ENCODE results near the gene CPB1. TPM values are rescaled to one million over a fixed set of nuclear protein-coding genes. Genes with fewer than 3 reads are reported as not detected.

CPB1 gene
- total RNA-seq, 1 donor from 2014 or later, result not detected

GRCh38 chr3:148816981-148817525 lies 10.6 kb upstream of the CPB1 start:
- no peaks in the 10 kb centered on the region for H3K4me1 Mint-ChIP-seq
- H3K27me3 Mint-ChIP-seq, result no peaks in the 10 kb centered on the region
- ATAC-seq (ENCODE audit: low read depth) (no peak), DNase-seq (no peak)
- no peaks in the 10 kb centered on the region for H3K36me3 Mint-ChIP-seq (ENCODE audit: low read depth)
- no peak overlapping the region for H3K27ac Mint-ChIP-seq
- no peak overlapping the region for H3K4me3 Mint-ChIP-seq
- ChIA-PET CTCF (no interaction called here), POLR2A (no interaction called here)
- intact Hi-C loops (cut with micrococcal nuclease), result no loop called here
- no peak for TF ChIP-seq CTCF (IDR thresholded peaks at IDR 0.05)
- H3K9me3 Mint-ChIP-seq, result no peaks in the 10 kb centered on the region

GRCh38 chr3:148820361-148821245 lies 7.0 kb upstream of the CPB1 start:
- intact Hi-C loops (cut with micrococcal nuclease), result no loop called here
- no peak for TF ChIP-seq CTCF (IDR thresholded peaks at IDR 0.05)
- ChIA-PET POLR2A (no interaction called here), CTCF (no interaction called here)
- Mint-ChIP-seq H3K27ac (no peak overlapping the region), H3K4me3 (no peak overlapping the region), H3K36me3 (ENCODE audit: low read depth) (no peaks in the 10 kb centered on the region), H3K4me1 (no peaks in the 10 kb centered on the region), H3K27me3 (peaks cover 2% of the 10 kb centered on the region), H3K9me3 (no peaks in the 10 kb centered on the region)
- no peak for DNase-seq
- ATAC-seq (ENCODE audit: low read depth), result no peak

GRCh38 chr3:148823026-148823425 lies 4.6 kb upstream of the CPB1 start:
- no peak for ATAC-seq (ENCODE audit: low read depth)
- ChIA-PET CTCF (no interaction called here), POLR2A (no interaction called here)
- no peak for TF ChIP-seq CTCF (IDR thresholded peaks at IDR 0.05)
- DNase-seq, result no peak
- Mint-ChIP-seq H3K27ac (no peak overlapping the region), H3K4me1 (no peaks in the 10 kb centered on the region), H3K27me3 (peaks cover 2% of the 10 kb centered on the region), H3K4me3 (no peak overlapping the region), H3K9me3 (no peaks in the 10 kb centered on the region), H3K36me3 (ENCODE audit: low read depth) (no peaks in the 10 kb centered on the region)
- intact Hi-C loops (cut with micrococcal nuclease), result no loop called here

- ATAC-seq (ENCODE audit: low read depth), result no peak
- Mint-ChIP-seq H3K4me1 (no peaks in the 10 kb centered on the region), H3K4me3 (no peak overlapping the region), H3K36me3 (ENCODE audit: low read depth) (no peaks in the 10 kb centered on the region), H3K27ac (no peak overlapping the region), H3K9me3 (no peaks in the 10 kb centered on the region), H3K27me3 (peaks cover 2% of the 10 kb centered on the region)
- intact Hi-C loops (cut with micrococcal nuclease), result no loop called here
- ChIA-PET POLR2A (no interaction called here), CTCF (no interaction called here)
- no peak for TF ChIP-seq CTCF (IDR thresholded peaks at IDR 0.05)
- DNase-seq, result no peak
Observed at GRCh38 chr3:148825476-148825875, 2.1 kb upstream of the CPB1 start.

GRCh38 chr3:148828136-148828690 lies 602 bp downstream of the CPB1 start:
- H3K4me1 Mint-ChIP-seq, result no peaks in the 10 kb centered on the region
- H3K4me3 Mint-ChIP-seq, result no peak overlapping the region
- no peaks in the 10 kb centered on the region for H3K36me3 Mint-ChIP-seq (ENCODE audit: low read depth)
- no peaks in the 10 kb centered on the region for H3K9me3 Mint-ChIP-seq
- H3K27ac Mint-ChIP-seq, result no peak overlapping the region
- H3K27me3 Mint-ChIP-seq, result peaks cover 2% of the 10 kb centered on the region
- no peak for DNase-seq
- POLR2A ChIA-PET, result no interaction called here
- ATAC-seq (ENCODE audit: low read depth), result no peak
- TF ChIP-seq CTCF (IDR thresholded peaks at IDR 0.05), result no peak
- intact Hi-C loops (cut with micrococcal nuclease), result no loop called here
- CTCF ChIA-PET, result no interaction called here
